WTC11 (cell line): ENCODE data around the gene PIGX. TPM values are rescaled to one million over a fixed set of nuclear protein-coding genes. Genes with fewer than 3 reads are reported as not detected.

Experiments
- ATAC-seq: fragments of 200-7000 bp; cut with Tn5 transposase; 2 replicates; pipeline ENCODE4 v1.10.0; 2021; ENCODE audit warnings: mild to moderate bottlenecking, moderate library complexity
- CTCF ChIA-PET: fragments of 300-600 bp; sonication (Branson Sonifier 250); formaldehyde crosslinking; loops from one replicate; lab custom pipeline; 2021; ENCODE audit warnings: antibody characterized with exemption; lab: Charles Lee
- POLR2A ChIA-PET: fragments of 350-600 bp; sonication (Branson Sonifier 250); formaldehyde crosslinking; loops from one replicate; lab custom pipeline; 2021; ENCODE audit warnings: antibody characterized with exemption; lab: Charles Lee
- DNase-seq: peaks from one replicate; pipeline ENCODE4 v3.0.0; 2021; ENCODE audit warnings: low spot score
- H3K27ac Mint-ChIP-seq: 2 replicates; pipeline ENCODE4 v1.8.0; 2021; ENCODE audit warnings: mixed read lengths
- H3K27me3 Mint-ChIP-seq: 2 replicates; pipeline ENCODE4 v1.8.0; 2021; ENCODE audit warnings: low read depth, mild to moderate bottlenecking, moderate library complexity, mixed read lengths
- H3K36me3 Mint-ChIP-seq: 2 replicates; pipeline ENCODE4 v1.8.0; 2021; ENCODE audit warnings: mixed read lengths
- H3K4me1 Mint-ChIP-seq: 2 replicates; pipeline ENCODE4 v1.8.0; 2022; ENCODE audit warnings: mixed read lengths
- H3K4me3 Mint-ChIP-seq: 2 replicates; pipeline ENCODE4 v1.8.0; 2021; ENCODE audit warnings: mild to moderate bottlenecking, moderate library complexity, mixed read lengths
- H3K9me3 Mint-ChIP-seq: 2 replicates; pipeline ENCODE4 v1.8.0; 2021; ENCODE audit warnings: mixed read lengths
- ATF1 ChIP-seq: sonication (generic); formaldehyde crosslinking; IDR thresholded peaks from 2 replicates; pipeline ENCODE4 v1.8.1; 2023; ENCODE audit warnings: mild to moderate bottlenecking, moderate library complexity, missing genetic modification reagents
- ATF6 ChIP-seq: sonication (generic); formaldehyde crosslinking; IDR thresholded peaks from 2 replicates; pipeline ENCODE4 v1.8.1; 2023; ENCODE audit warnings: mild to moderate bottlenecking, missing genetic modification reagents
- CBFB ChIP-seq: sonication (generic); formaldehyde crosslinking; IDR thresholded peaks from 2 replicates; pipeline ENCODE4 v1.8.1; 2022; ENCODE audit warnings: mild to moderate bottlenecking, low read depth, missing genetic modification reagents
- CREB1 ChIP-seq: sonication (generic); formaldehyde crosslinking; IDR thresholded peaks from 2 replicates; pipeline ENCODE4 v1.8.0; 2023; ENCODE audit warnings: mild to moderate bottlenecking, missing genetic modification reagents
- EMX1 ChIP-seq: fragments of 250-450 bp; sonication (Bioruptor Pico); IDR thresholded peaks from 2 replicates; pipeline ENCODE4 v1.8.0; 2021; ENCODE audit warnings: mild to moderate bottlenecking
- FOXP1 ChIP-seq: sonication (generic); formaldehyde crosslinking; IDR thresholded peaks from 2 replicates; pipeline ENCODE4 v1.8.0; 2022; ENCODE audit warnings: missing genetic modification reagents, mild to moderate bottlenecking, moderate library complexity, borderline replicate concordance
- GABPB1 ChIP-seq: sonication (generic); formaldehyde crosslinking; IDR thresholded peaks from 2 replicates; pipeline ENCODE4 v1.8.1; 2023; ENCODE audit warnings: mild to moderate bottlenecking, missing genetic modification reagents
- IRF1 ChIP-seq: sonication (generic); formaldehyde crosslinking; IDR thresholded peaks from 2 replicates; pipeline ENCODE4 v1.8.0; 2023; ENCODE audit warnings: missing genetic modification reagents
- MXD4 ChIP-seq: fragments of 250-450 bp; sonication (Bioruptor Pico); IDR thresholded peaks from 2 replicates; pipeline ENCODE4 v1.8.0; 2021; ENCODE audit warnings: mild to moderate bottlenecking, moderate library complexity, borderline replicate concordance
- NFYB ChIP-seq: sonication (generic); formaldehyde crosslinking; conservative IDR thresholded peaks from 2 replicates; pipeline ENCODE4 v1.8.0; 2022; ENCODE audit warnings: low read depth, missing genetic modification reagents
- NR3C1 ChIP-seq: sonication (generic); formaldehyde crosslinking; conservative IDR thresholded peaks from 2 replicates; pipeline ENCODE4 v1.8.1; 2023; ENCODE audit warnings: low read depth, mild to moderate bottlenecking, missing genetic modification reagents
- ZBTB21 ChIP-seq: sonication (generic); formaldehyde crosslinking; IDR thresholded peaks from 2 replicates; pipeline ENCODE4 v1.8.1; 2023; ENCODE audit warnings: mild to moderate bottlenecking, missing genetic modification reagents, borderline replicate concordance
- ZBTB43 ChIP-seq: sonication (generic); formaldehyde crosslinking; IDR thresholded peaks from 2 replicates; pipeline ENCODE4 v1.8.1; 2023; ENCODE audit warnings: mild to moderate bottlenecking, missing genetic modification reagents
- ZNF423 ChIP-seq: fragments of 250-450 bp; sonication (Bioruptor Pico); IDR thresholded peaks from 2 replicates; pipeline ENCODE4 v2.1.2; 2022; ENCODE audit warnings: mild to moderate bottlenecking, moderate library complexity
- ZNF671 ChIP-seq: fragments of 250-450 bp; sonication (Bioruptor Pico); IDR thresholded peaks from 2 replicates; pipeline ENCODE4 v1.8.0; 2021; ENCODE audit warnings: mild to moderate bottlenecking
- total RNA-seq: library from RNA; stranded (reverse); gene quantifications from 3 replicates; pipeline ENCODE4 v1.2.3, GENCODE V29; 2021
- TF ChIP-seq, protein P1 (sequence below): sonication (generic); formaldehyde crosslinking; IDR thresholded peaks from 2 replicates; pipeline ENCODE4 v1.8.1; 2022; ENCODE audit warnings: mild to moderate bottlenecking, missing genetic modification reagents, moderate library complexity, borderline replicate concordance
- TF ChIP-seq, protein P2 (sequence below): sonication (generic); formaldehyde crosslinking; IDR thresholded peaks from 2 replicates; pipeline ENCODE4 v1.8.1; 2022; ENCODE audit warnings: mild to moderate bottlenecking, moderate library complexity, missing genetic modification reagents
- TF ChIP-seq, protein P3 (sequence below): fragments of 200-600 bp; IDR thresholded peaks from 2 replicates; pipeline ENCODE4 v1.8.0; 2022; ENCODE audit warnings: antibody characterized with exemption

The PIGX gene
- total RNA-seq, 1 experiment from 2014 or later = 12.8 TPM

DNA sequence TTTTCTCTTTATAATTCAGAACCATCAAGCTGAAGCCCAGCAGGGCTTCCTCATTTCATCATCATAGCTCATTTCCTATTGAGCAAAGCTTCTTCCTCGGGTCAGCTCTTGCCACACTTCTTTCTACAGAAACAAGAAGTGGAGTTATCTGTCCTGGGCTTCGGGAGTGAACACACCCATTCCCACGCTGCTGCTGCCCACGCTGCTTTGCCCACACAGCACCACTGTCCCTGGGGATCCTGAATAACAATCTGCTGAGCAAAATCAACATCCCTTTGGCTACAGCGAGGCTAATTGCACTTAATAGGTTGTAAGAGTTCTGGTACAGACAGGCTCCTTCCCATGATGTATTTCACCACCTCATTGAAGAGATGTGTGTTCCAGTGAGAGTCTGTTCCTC, 23.8 kb upstream of the PIGX start:
- ChIA-PET CTCF (interaction anchor here (0.8 to 6.5 kb wide), 3 partner anchors 22 to 79 kb away, joined by 3 to 67 read pairs (median 3); no protein-coding TSS in a partner anchor), POLR2A (interaction anchor here (0.5 to 1.0 kb wide), 2 partner anchors 11 to 51 kb away, joined by 3 read pairs; no protein-coding TSS in a partner anchor)
- Mint-ChIP-seq H3K9me3 (peaks cover 3% of the 10 kb centered on the region), H3K36me3 (peaks cover 10% of the 10 kb centered on the region), H3K4me3 (no peak overlapping the region), H3K4me1 (peaks cover 18% of the 10 kb centered on the region), H3K27me3 (no peaks in the 10 kb centered on the region), H3K27ac (no peak overlapping the region)
- no peak for DNase-seq
- no peak for ATAC-seq
- TF ChIP-seq ATF1 = no peak
- TF ChIP-seq ZBTB21 (CRISPR knock-in tag) = no peak
- no peak for TF ChIP-seq ZNF671 (CRISPR knock-in tag)
- TF ChIP-seq, protein P1, sequence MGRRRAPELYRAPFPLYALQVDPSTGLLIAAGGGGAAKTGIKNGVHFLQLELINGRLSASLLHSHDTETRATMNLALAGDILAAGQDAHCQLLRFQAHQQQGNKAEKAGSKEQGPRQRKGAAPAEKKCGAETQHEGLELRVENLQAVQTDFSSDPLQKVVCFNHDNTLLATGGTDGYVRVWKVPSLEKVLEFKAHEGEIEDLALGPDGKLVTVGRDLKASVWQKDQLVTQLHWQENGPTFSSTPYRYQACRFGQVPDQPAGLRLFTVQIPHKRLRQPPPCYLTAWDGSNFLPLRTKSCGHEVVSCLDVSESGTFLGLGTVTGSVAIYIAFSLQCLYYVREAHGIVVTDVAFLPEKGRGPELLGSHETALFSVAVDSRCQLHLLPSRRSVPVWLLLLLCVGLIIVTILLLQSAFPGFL (CRISPR knock-in tag) = no peak
- TF ChIP-seq MXD4 (CRISPR knock-in tag) = no peak
- TF ChIP-seq, protein P2, sequence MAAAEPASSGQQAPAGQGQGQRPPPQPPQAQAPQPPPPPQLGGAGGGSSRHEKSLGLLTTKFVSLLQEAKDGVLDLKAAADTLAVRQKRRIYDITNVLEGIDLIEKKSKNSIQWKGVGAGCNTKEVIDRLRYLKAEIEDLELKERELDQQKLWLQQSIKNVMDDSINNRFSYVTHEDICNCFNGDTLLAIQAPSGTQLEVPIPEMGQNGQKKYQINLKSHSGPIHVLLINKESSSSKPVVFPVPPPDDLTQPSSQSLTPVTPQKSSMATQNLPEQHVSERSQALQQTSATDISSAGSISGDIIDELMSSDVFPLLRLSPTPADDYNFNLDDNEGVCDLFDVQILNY = no peak
- TF ChIP-seq GABPB1 = no peak
- no peak for TF ChIP-seq CREB1 (CRISPR knock-in tag)

GRCh38 chr3:196689941-196690660, 22.1 kb upstream of the PIGX start:
- TF ChIP-seq FOXP1 (no peak), IRF1 (no peak), CBFB (CRISPR knock-in tag) (no peak), NR3C1 (no peak), ZNF423 (CRISPR knock-in tag) (no peak), NFYB (CRISPR knock-in tag) (no peak), ZBTB43 (CRISPR knock-in tag) (no peak), EMX1 (CRISPR knock-in tag) (no peak), ATF6 (CRISPR knock-in tag) (no peak)
- TF ChIP-seq, protein P3, sequence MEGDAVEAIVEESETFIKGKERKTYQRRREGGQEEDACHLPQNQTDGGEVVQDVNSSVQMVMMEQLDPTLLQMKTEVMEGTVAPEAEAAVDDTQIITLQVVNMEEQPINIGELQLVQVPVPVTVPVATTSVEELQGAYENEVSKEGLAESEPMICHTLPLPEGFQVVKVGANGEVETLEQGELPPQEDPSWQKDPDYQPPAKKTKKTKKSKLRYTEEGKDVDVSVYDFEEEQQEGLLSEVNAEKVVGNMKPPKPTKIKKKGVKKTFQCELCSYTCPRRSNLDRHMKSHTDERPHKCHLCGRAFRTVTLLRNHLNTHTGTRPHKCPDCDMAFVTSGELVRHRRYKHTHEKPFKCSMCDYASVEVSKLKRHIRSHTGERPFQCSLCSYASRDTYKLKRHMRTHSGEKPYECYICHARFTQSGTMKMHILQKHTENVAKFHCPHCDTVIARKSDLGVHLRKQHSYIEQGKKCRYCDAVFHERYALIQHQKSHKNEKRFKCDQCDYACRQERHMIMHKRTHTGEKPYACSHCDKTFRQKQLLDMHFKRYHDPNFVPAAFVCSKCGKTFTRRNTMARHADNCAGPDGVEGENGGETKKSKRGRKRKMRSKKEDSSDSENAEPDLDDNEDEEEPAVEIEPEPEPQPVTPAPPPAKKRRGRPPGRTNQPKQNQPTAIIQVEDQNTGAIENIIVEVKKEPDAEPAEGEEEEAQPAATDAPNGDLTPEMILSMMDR = no peak
- Mint-ChIP-seq H3K27ac (no peak overlapping the region), H3K36me3 (no peaks in the 10 kb centered on the region), H3K4me3 (no peak overlapping the region), H3K27me3 (no peaks in the 10 kb centered on the region), H3K9me3 (no peaks in the 10 kb centered on the region), H3K4me1 (peaks cover 12% of the 10 kb centered on the region)
- no peak for DNase-seq
- CTCF ChIA-PET = interaction anchor here (1.1 to 6.5 kb wide), 3 partner anchors 36 to 161 kb away, joined by 3 to 67 read pairs (median 5); no protein-coding TSS in a partner anchor
- POLR2A ChIA-PET = no interaction called here
- no peak for ATAC-seq
